ENCODE results near the gene NEAT1.

GRCh38 chr11:65419460-65419771, 3.2 kb upstream of the NEAT1 start:
- TF ChIP-seq YY1 (IDR thresholded peaks at IDR 0.05; ENCODE audit: insufficient read depth, insufficient read length) = no peak
- no peak for TF ChIP-seq ZNF274 (IDR thresholded peaks at IDR 0.05; ENCODE audit: low read depth, low read length)
- TF ChIP-seq SUZ12 (IDR thresholded peaks at IDR 0.05; ENCODE audit: extremely low read depth, insufficient read depth, insufficient read length) = no peak
